HG03565 (cell line): ENCODE results near the gene PFN3.

Experiments
- ATAC-seq: cut with Tn5 transposase; IDR thresholded peaks from one replicate; pipeline ENCODE4 v1.9.1; 2021; ENCODE audit warnings: mild to moderate bottlenecking, moderate library complexity; ENCODE audit not compliant: unreplicated experiment

The PFN3 gene

DNA sequence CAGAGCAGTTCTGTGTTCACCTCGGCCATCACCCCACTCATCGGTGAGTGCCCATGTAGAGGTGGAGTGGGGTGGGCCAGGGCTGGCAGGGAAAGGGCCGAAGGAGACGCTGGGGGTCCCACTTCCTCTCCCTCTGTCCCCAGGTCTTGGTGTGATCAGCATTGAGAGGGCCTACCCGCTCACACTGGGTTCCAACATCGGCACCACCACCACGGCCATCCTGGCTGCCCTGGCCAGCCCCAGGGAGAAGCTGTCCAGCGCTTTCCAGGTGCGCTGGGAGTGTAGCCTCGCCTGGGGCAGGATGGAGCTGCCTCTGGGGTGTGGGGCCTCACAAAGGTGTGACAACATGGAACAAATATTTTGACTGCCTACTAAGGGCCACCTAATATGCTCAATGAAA, 3.7 kb downstream of the PFN3 start:
- no peak for ATAC-seq

- ATAC-seq: no peak
Measured at GRCh38 chr5:177396078-177396477, 4.4 kb downstream of the PFN3 start.

GRCh38 chr5:177393990-177394389, 6.5 kb downstream of the PFN3 start:
- ATAC-seq: no peak

GRCh38 chr5:177393206-177393765, 7.2 kb downstream of the PFN3 start:
- ATAC-seq: no peak

- ATAC-seq: no peak
Measured at GRCh38 chr5:177392765-177393164, 7.7 kb downstream of the PFN3 start.

GRCh38 chr5:177390363-177391300, 9.8 kb downstream of the PFN3 start:
- peak; percentile 48 for ATAC-seq

- ATAC-seq: peak; percentile 38
Measured at GRCh38 chr5:177389241-177390169, 11.0 kb downstream of the PFN3 start.

GRCh38 chr5:177388521-177389052, 11.9 kb downstream of the PFN3 start:
- no peak for ATAC-seq

DNA sequence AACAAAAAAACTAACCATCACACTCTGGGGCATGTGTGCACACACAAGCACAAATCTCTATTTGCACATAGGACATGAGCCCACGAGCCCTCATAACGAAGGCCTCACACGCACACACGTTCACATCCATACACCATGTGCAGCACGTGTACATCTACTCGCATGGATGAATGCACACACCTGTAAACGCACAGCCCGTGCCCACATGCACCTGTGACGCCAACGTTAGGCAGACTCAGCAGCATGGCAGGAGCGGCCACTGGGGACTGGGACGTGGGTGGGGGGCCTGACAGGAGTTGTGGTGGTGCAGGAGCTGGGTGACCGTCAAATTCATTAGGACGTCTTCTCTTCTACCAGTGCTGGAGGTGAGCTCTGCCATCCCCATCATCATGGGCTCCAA, 13.1 kb downstream of the PFN3 start:
- no peak for ATAC-seq

DNA sequence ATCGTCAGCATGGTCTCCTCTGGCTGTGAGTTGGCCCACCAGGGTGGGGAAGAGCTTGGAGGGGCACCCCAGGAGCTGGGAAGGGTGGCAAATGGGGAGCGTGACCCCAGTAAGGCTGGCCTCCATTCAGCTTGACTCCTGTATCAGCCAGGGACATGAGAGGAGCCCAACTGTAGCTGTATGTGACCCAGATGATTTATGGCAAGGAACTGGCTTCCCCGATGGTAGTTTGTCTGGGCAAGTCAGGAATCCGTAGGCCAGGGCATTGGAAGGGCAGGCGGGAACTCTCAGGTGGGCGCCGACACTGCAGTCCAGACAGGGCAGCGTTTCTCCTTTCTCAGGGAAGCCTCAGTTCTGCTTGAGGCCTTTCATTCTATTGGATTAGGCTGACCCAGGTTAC, 13.9 kb downstream of the PFN3 start:
- no peak for ATAC-seq

- no peak for ATAC-seq
Measured at GRCh38 chr5:177385720-177386119, 14.7 kb downstream of the PFN3 start.

DNA sequence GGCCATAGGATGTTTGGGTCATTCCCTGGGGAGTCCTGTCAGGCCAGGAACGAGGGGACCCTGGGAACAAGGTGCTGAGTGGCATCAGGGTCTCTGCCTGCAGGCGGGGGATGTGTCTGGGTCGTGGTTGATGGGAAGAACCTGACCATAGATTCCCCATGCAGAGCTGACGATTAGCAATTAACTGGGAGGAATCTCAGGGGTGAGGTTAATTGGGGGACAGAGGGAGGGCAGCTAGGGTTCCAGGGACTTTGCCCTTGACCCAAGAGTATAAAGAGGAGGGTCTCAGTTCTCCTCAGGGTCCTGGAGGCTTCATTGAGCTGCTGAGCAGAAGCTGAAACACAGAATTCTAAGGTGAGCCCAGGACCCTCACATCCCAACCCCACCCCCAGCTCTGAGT, 16.3 kb downstream of the PFN3 start, which contains the start of gene SLC34A1:
Gene SLC34A1 (plus strand): TSS at position 301 of the 400 bp plus-strand sequence. CDS start 1,308 bp downstream, outside the sequence.
- no peak for ATAC-seq

DNA sequence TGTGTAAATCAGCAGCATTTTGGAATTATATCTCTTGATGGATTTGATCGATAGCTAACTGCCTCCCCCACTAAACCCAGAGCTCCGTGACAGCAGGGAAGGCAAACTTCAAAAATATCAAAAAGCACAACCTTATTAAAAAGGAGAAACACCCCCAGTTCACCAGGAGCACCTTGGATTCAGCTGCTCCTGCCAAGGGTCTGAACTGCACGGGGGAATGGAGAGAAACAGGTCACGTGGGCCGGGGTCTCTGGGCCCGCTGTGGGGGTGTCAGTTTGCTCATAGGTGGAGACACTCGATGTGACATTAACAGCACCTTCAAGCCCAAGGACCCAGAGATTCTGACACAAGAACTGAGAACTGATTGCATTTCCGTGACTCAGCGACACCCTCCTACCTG, 17.3 kb downstream of the PFN3 start:
- no peak for ATAC-seq

- no peak for ATAC-seq
Measured at GRCh38 chr5:177382423-177383029, 17.9 kb downstream of the PFN3 start.

- no peak for ATAC-seq
Measured at GRCh38 chr5:177380805-177381126, 19.7 kb downstream of the PFN3 start.

DNA sequence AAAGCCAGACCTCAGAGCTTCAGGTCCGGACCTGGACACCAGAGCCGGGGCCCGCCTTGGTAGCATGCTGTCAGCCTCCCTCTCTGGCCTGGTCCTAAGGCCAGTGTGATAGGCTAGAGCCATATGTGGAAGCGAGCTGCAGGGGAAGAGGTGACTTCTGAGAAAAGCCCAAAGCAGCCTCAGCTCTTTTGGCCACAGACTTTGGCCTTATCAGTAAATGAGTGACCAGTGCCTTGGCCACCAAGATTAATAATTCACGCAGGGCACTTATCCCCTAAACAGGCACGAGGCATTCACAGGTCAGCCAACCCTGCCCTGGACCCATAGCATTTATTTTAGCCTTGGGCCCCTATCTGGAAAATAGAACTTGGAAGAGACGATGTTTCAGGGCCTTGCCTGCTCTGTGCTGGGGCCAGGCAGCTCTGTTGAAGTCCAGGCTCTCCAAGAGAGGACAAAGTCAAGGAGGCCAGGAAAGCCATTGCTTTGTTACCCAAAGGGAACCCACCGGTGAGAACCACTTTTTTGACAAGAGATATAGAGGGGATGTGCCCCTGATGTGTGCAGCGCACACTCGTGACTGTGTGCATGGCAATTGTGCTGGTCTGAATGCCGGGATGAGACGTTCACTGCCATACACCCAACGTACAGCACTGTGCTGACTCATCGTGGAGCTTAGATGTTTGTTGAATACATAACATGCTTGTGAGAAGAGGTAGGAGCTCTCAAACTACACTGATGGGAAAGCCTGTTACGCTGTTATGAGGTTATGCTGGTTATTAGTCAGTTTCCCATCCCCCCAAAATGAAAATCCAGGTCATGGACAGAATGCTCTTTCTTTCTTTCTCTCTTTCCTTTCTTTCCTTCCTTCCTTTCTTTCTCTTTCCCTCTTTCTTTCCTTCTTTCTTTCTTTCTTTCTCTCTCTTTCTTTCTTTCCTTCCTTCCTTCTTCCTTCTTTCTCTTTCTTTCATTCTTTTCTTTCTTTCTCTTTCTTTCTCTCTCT, 21.3 kb downstream of the PFN3 start:
- ATAC-seq: no peak

DNA sequence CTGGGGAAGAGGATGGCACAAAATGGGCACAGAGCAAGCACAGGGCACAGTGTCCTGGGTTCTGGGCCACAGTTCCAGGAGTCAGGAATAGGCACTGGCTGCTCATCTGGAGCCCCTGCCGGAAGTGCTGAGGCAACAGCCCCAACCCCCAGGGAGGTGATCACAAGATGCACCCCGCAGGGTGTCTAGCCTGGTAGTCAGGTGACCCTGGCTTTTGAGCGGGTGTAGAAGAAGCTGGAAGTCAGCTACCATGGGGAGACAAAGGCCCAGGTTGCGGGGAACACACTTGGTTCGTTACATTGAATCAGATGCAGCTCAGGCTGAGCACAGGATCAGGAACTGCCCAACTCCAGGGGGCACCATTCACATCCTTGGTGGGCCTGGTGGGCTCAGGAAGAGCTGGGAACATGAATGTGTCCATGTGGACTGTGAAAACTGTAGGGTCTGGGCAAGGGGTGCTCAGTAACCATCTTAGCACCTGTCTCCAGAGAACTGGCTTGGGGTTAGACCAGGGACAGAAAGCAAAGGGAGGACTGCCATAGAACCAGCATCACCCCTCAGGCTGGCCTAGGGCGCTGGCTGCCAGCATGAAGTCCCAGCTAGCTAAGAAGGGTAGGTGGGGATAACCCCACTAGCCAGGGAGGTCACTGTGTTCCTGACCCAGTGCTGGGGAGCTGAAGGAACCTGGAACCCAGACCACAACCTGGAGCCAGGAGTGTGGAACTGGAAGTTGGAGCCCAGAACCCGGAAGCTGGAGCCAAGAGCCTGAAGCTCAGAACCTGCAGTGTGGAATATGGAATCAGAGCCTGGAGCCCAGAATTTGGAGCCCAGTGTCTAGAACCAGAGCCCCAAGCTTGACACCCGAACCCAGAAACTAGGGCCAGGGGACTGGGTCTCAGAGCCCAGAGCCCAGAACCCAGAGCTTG, 22.3 kb downstream of the PFN3 start:
- ATAC-seq: no peak

- no peak for ATAC-seq
Measured at GRCh38 chr5:177376107-177376506, 24.4 kb downstream of the PFN3 start.
